Fibroblast of gingiva (primary cell): ENCODE results near the gene PDGFRB.

Experiments
- DNase-seq: peaks from one replicate; pipeline ENCODE4 v3.0.0-alpha.2; 2011; ENCODE audit warnings: low read depth

The PDGFRB gene

GRCh38 chr5:150155258-150156026 is at the start of gene PDGFRB:
PDGFRB (minus strand) TSS chr5:150155845; CDS start chr5:150137047, 18,798 bp downstream.
- peak; percentile 97 for DNase-seq

GRCh38 chr5:150204590-150204960 is 48.9 kb upstream of the PDGFRB start:
- no peak for DNase-seq

- no peak for DNase-seq
Measured at GRCh38 chr5:150203832-150204589, 48.4 kb upstream of the PDGFRB start.

- DNase-seq = no peak
Measured at GRCh38 chr5:150202501-150202900, 46.9 kb upstream of the PDGFRB start.

- no peak for DNase-seq
Measured at GRCh38 chr5:150197476-150197875, 41.8 kb upstream of the PDGFRB start.

GRCh38 chr5:150196986-150197385 is 41.3 kb upstream of the PDGFRB start:
- DNase-seq = no peak

- DNase-seq = no peak
Measured at GRCh38 chr5:150196514-150196913, 40.9 kb upstream of the PDGFRB start.

- DNase-seq = no peak
Measured at GRCh38 chr5:150195736-150196485, 40.3 kb upstream of the PDGFRB start.

GRCh38 chr5:150192462-150192861 is 36.8 kb upstream of the PDGFRB start:
- no peak for DNase-seq

GRCh38 chr5:150190987-150191386 is 35.3 kb upstream of the PDGFRB start:
- no peak for DNase-seq

GRCh38 chr5:150190503-150190979 is 34.9 kb upstream of the PDGFRB start:
- DNase-seq = no peak

GRCh38 chr5:150189728-150190502 is 34.3 kb upstream of the PDGFRB start, which contains the start of gene SLC6A7:
SLC6A7 (plus strand) TSS chr5:150190062; CDS start chr5:150190328, 266 bp downstream.
- no peak for DNase-seq

- DNase-seq = no peak
Measured at GRCh38 chr5:150189326-150189725, 33.7 kb upstream of the PDGFRB start.

- no peak for DNase-seq
Measured at GRCh38 chr5:150188146-150188842, 32.6 kb upstream of the PDGFRB start.

GRCh38 chr5:150186897-150187296 is 31.3 kb upstream of the PDGFRB start:
- DNase-seq = no peak

GRCh38 chr5:150186137-150186536 is 30.5 kb upstream of the PDGFRB start:
- DNase-seq = no peak

- no peak for DNase-seq
Measured at GRCh38 chr5:150184990-150185912, 29.6 kb upstream of the PDGFRB start.

- DNase-seq = no peak
Measured at GRCh38 chr5:150184006-150184405, 28.4 kb upstream of the PDGFRB start.

GRCh38 chr5:150183436-150183835 is 27.8 kb upstream of the PDGFRB start:
- no peak for DNase-seq

GRCh38 chr5:150182774-150183173 is 27.1 kb upstream of the PDGFRB start:
- no peak for DNase-seq
